Measurements from ENCODE around the gene DCP1A. TPM values are rescaled to one million over a fixed set of nuclear protein-coding genes. Genes with fewer than 3 reads are reported as not detected.

The DCP1A gene
- total and polyA plus RNA-seq, 4 donors: 3.5 to 11.3 (median 8.2) TPM

DNA sequence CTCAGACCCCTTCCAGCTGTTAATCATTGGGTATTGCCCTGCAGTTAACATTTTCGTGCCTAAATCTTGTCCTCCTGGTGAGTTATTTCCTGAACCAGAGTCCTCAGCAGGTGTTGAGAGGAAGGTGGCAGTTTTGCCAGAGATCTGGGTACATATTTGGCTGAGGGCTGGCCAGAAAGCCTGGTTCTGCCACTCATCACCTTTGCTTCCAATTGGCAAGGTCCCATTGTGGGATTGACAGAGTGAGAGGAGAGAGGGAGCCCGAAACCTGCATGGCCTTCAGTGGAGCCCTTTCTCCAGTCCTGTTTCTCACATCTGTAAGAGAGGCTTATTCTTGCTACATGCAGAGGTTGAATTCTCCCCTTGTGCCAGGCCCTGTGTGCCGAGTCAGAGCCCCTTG lies 82.6 kb downstream of the DCP1A start:
- no peak overlapping the region for H3K9ac ChIP-seq (ENCODE audit: low read depth in 1 of 2, low read length in 2 of 2)
- no peaks in the 10 kb centered on the region for H3K9me3 ChIP-seq (ENCODE audit: control insufficient read depth in 4 of 4, low read length in 3 of 4)
- no peaks in the 10 kb centered on the region for H3K36me3 ChIP-seq (ENCODE audit: control insufficient read depth in 4 of 4, insufficient read depth in 3 of 4, low read depth in 1 of 4, low read length in 3 of 4)
- TF ChIP-seq SP1 (IDR thresholded peaks at IDR 0.05) (peak; percentile 70), FOXA1 (IDR thresholded peaks at IDR 0.05) (no peak), HNF4G (IDR thresholded peaks at IDR 0.05) (no peak), RXRA (IDR thresholded peaks at IDR 0.05) (peak; percentile 72 to 80), HNF4A (conservative IDR thresholded peaks at IDR 0.05) (peak in 1 of 2 donors; percentile 25), RAD21 (IDR thresholded peaks at IDR 0.05) (peak in 1 of 2 donors; percentile 11)
- TF ChIP-seq, protein P1, sequence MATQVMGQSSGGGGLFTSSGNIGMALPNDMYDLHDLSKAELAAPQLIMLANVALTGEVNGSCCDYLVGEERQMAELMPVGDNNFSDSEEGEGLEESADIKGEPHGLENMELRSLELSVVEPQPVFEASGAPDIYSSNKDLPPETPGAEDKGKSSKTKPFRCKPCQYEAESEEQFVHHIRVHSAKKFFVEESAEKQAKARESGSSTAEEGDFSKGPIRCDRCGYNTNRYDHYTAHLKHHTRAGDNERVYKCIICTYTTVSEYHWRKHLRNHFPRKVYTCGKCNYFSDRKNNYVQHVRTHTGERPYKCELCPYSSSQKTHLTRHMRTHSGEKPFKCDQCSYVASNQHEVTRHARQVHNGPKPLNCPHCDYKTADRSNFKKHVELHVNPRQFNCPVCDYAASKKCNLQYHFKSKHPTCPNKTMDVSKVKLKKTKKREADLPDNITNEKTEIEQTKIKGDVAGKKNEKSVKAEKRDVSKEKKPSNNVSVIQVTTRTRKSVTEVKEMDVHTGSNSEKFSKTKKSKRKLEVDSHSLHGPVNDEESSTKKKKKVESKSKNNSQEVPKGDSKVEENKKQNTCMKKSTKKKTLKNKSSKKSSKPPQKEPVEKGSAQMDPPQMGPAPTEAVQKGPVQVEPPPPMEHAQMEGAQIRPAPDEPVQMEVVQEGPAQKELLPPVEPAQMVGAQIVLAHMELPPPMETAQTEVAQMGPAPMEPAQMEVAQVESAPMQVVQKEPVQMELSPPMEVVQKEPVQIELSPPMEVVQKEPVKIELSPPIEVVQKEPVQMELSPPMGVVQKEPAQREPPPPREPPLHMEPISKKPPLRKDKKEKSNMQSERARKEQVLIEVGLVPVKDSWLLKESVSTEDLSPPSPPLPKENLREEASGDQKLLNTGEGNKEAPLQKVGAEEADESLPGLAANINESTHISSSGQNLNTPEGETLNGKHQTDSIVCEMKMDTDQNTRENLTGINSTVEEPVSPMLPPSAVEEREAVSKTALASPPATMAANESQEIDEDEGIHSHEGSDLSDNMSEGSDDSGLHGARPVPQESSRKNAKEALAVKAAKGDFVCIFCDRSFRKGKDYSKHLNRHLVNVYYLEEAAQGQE (IDR thresholded peaks at IDR 0.05): peak; percentile 20
- TF ChIP-seq, protein P2, sequence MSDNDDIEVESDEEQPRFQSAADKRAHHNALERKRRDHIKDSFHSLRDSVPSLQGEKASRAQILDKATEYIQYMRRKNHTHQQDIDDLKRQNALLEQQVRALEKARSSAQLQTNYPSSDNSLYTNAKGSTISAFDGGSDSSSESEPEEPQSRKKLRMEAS (IDR thresholded peaks at IDR 0.05): peak; percentile 17
- DNase-seq (ENCODE audit: low spot score): no peak
- H3K27me3 ChIP-seq (ENCODE audit: control insufficient read depth in 4 of 4, insufficient read depth in 4 of 4, low read length in 3 of 4): no peaks in the 10 kb centered on the region
- H3K27ac ChIP-seq (ENCODE audit: low read depth in 1 of 2, low read length in 2 of 2): no peak overlapping the region
- WGBS: 46% methylated on average over 3 of the region's 3 CpGs
- H3K4me3 ChIP-seq (ENCODE audit: low read depth in 1 of 3, low read length in 3 of 3): no peak overlapping the region
- H3K4me1 ChIP-seq (ENCODE audit: control insufficient read depth in 4 of 4, insufficient read depth in 4 of 4, low read length in 3 of 4): peaks cover 4 to 9% (median 7%) of the 10 kb centered on the region in 4 donors

DNA sequence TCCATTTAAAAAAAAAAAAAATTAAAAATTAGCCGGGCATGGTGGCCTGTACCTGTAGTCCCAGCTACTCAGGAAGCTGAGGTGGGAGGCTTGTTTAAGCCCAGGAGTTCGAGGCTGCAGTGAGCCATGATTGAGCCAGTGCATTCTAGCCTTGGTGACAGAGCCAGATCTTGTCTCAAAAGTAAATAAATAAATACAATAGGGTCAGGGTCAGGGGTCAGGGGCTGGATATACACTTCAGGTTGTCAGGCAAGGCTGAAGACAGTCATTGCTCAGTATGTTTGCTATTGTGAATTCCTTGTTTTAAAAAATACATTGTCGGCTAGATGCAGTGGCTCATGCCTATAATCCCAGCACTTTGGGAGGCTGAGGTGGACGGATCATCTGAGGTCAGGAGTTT lies 83.4 kb downstream of the DCP1A start:
- Histone ChIP-seq H3K27ac (ENCODE audit: low read depth in 1 of 2, low read length in 2 of 2) (no peak overlapping the region), H3K4me3 (ENCODE audit: low read depth in 1 of 3, low read length in 3 of 3) (no peak overlapping the region), H3K27me3 (ENCODE audit: control insufficient read depth in 4 of 4, insufficient read depth in 4 of 4, low read length in 3 of 4) (no peaks in the 10 kb centered on the region), H3K36me3 (ENCODE audit: control insufficient read depth in 4 of 4, insufficient read depth in 3 of 4, low read depth in 1 of 4, low read length in 3 of 4) (no peaks in the 10 kb centered on the region), H3K4me1 (ENCODE audit: control insufficient read depth in 4 of 4, insufficient read depth in 4 of 4, low read length in 3 of 4) (peaks cover 2 to 9% (median 7%) of the 10 kb centered on the region in 4 donors), H3K9ac (ENCODE audit: low read depth in 1 of 2, low read length in 2 of 2) (no peak overlapping the region), H3K9me3 (ENCODE audit: control insufficient read depth in 4 of 4, low read length in 3 of 4) (no peaks in the 10 kb centered on the region)
- TF ChIP-seq JUND (IDR thresholded peaks at IDR 0.05): no peak
- TF ChIP-seq HNF4G (IDR thresholded peaks at IDR 0.05): no peak
- no peak for TF ChIP-seq RXRA (IDR thresholded peaks at IDR 0.05)
- TF ChIP-seq, protein P2 (IDR thresholded peaks at IDR 0.05): no peak
- no peak for TF ChIP-seq SP1 (IDR thresholded peaks at IDR 0.05)
- TF ChIP-seq RAD21 (IDR thresholded peaks at IDR 0.05): no peak
- TF ChIP-seq EGR1 (IDR thresholded peaks at IDR 0.05; ENCODE audit: low read depth in 2 of 2): no peak
- TF ChIP-seq, protein P3, sequence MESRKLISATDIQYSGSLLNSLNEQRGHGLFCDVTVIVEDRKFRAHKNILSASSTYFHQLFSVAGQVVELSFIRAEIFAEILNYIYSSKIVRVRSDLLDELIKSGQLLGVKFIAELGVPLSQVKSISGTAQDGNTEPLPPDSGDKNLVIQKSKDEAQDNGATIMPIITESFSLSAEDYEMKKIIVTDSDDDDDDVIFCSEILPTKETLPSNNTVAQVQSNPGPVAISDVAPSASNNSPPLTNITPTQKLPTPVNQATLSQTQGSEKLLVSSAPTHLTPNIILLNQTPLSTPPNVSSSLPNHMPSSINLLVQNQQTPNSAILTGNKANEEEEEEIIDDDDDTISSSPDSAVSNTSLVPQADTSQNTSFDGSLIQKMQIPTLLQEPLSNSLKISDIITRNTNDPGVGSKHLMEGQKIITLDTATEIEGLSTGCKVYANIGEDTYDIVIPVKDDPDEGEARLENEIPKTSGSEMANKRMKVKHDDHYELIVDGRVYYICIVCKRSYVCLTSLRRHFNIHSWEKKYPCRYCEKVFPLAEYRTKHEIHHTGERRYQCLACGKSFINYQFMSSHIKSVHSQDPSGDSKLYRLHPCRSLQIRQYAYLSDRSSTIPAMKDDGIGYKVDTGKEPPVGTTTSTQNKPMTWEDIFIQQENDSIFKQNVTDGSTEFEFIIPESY (IDR thresholded peaks at IDR 0.05): no peak
- no peak for TF ChIP-seq GABPA (IDR thresholded peaks at IDR 0.05 in 1 of 2, conservative IDR thresholded peaks at IDR 0.05 in 1 of 2)
- TF ChIP-seq YY1 (IDR thresholded peaks at IDR 0.05): no peak
- TF ChIP-seq FOXA1 (IDR thresholded peaks at IDR 0.05): no peak
- TF ChIP-seq, protein P4, sequence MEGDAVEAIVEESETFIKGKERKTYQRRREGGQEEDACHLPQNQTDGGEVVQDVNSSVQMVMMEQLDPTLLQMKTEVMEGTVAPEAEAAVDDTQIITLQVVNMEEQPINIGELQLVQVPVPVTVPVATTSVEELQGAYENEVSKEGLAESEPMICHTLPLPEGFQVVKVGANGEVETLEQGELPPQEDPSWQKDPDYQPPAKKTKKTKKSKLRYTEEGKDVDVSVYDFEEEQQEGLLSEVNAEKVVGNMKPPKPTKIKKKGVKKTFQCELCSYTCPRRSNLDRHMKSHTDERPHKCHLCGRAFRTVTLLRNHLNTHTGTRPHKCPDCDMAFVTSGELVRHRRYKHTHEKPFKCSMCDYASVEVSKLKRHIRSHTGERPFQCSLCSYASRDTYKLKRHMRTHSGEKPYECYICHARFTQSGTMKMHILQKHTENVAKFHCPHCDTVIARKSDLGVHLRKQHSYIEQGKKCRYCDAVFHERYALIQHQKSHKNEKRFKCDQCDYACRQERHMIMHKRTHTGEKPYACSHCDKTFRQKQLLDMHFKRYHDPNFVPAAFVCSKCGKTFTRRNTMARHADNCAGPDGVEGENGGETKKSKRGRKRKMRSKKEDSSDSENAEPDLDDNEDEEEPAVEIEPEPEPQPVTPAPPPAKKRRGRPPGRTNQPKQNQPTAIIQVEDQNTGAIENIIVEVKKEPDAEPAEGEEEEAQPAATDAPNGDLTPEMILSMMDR (IDR thresholded peaks at IDR 0.05; ENCODE audit: low read depth, low read length, missing input control): no peak
- TF ChIP-seq FOXA2 (IDR thresholded peaks at IDR 0.05): no peak
- no peak for TF ChIP-seq HNF4A (conservative IDR thresholded peaks at IDR 0.05)
- TF ChIP-seq, protein P1 (IDR thresholded peaks at IDR 0.05): no peak
- no peak for DNase-seq (ENCODE audit: low spot score)
- WGBS: 88% methylated on average over 4 of the region's 4 CpGs

Data from liver (tissue), 9 donors.